ENCODE results near the gene CHGA.

The CHGA gene

GRCh38 chr14:92980866-92981265, 57.9 kb downstream of the CHGA start:
- Histone ChIP-seq H3K4me3 (replicated peaks; ENCODE audit: insufficient read depth, low read length) (no peak overlapping the region), H3K27me3 (ENCODE audit: insufficient read depth, poor library complexity, severe bottlenecking) (no peaks in the 10 kb centered on the region), H3K27ac (replicated peaks) (no peak overlapping the region)
- TF ChIP-seq CTCF (IDR thresholded peaks at IDR 0.05; ENCODE audit: insufficient read depth, low read length) (no peak), POLR2AphosphoS5 (IDR thresholded peaks at IDR 0.05; ENCODE audit: low read depth) (no peak), SPI1 (IDR thresholded peaks at IDR 0.05; ENCODE audit: borderline replicate concordance, low read depth) (no peak), REST (IDR thresholded peaks at IDR 0.05; ENCODE audit: insufficient replicate concordance, low read depth) (no peak), GABPA (IDR thresholded peaks at IDR 0.05; ENCODE audit: low read depth) (no peak)
- no peak for DNase-seq (ENCODE audit: low read depth in 1 of 2, low spot score in 1 of 2)

- no peak overlapping the region for H3K27ac ChIP-seq (replicated peaks)
- no peak for DNase-seq (ENCODE audit: low read depth in 1 of 2, low spot score in 1 of 2)
- no peak overlapping the region for H3K4me3 ChIP-seq (replicated peaks; ENCODE audit: insufficient read depth, low read length)
- no peaks in the 10 kb centered on the region for H3K27me3 ChIP-seq (ENCODE audit: insufficient read depth, poor library complexity, severe bottlenecking)
- TF ChIP-seq GABPA (IDR thresholded peaks at IDR 0.05; ENCODE audit: low read depth) (no peak), SPI1 (IDR thresholded peaks at IDR 0.05; ENCODE audit: borderline replicate concordance, low read depth) (no peak), POLR2AphosphoS5 (IDR thresholded peaks at IDR 0.05; ENCODE audit: low read depth) (no peak), CTCF (IDR thresholded peaks at IDR 0.05; ENCODE audit: insufficient read depth, low read length) (no peak), REST (IDR thresholded peaks at IDR 0.05; ENCODE audit: insufficient replicate concordance, low read depth) (no peak)
These were observed 58.8 kb downstream of the CHGA start for GRCh38 chr14:92981726-92982125.

- no peak overlapping the region for H3K4me3 ChIP-seq (replicated peaks; ENCODE audit: insufficient read depth, low read length)
- DNase-seq (ENCODE audit: low read depth in 1 of 2, low spot score in 1 of 2) = no peak
- TF ChIP-seq REST (IDR thresholded peaks at IDR 0.05; ENCODE audit: insufficient replicate concordance, low read depth) (no peak), POLR2AphosphoS5 (IDR thresholded peaks at IDR 0.05; ENCODE audit: low read depth) (no peak), GABPA (IDR thresholded peaks at IDR 0.05; ENCODE audit: low read depth) (no peak), CTCF (IDR thresholded peaks at IDR 0.05; ENCODE audit: insufficient read depth, low read length) (no peak), SPI1 (IDR thresholded peaks at IDR 0.05; ENCODE audit: borderline replicate concordance, low read depth) (no peak)
- H3K27ac ChIP-seq (replicated peaks) = no peak overlapping the region
- H3K27me3 ChIP-seq (ENCODE audit: insufficient read depth, poor library complexity, severe bottlenecking) = no peaks in the 10 kb centered on the region
These were observed 60.0 kb downstream of the CHGA start for GRCh38 chr14:92982956-92983355.

Measured in HL-60 (cell line).